Hepatocyte (in vitro differentiated cells): ENCODE measurements around the gene REXO1.

ENCODE experiments used
- CTCF ChIP-seq: fragments of 200-600 bp; sonication (generic); IDR thresholded peaks from 2 replicates; pipeline ENCODE4 v1.5.1; 2016; ENCODE audit warnings: antibody characterized with exemption, mild to moderate bottlenecking; ENCODE audit not compliant: poor library complexity
- EZH2 ChIP-seq: fragments of 200-600 bp; sonication (generic); IDR thresholded peaks from 2 replicates; pipeline ENCODE4 v1.6.1; 2016; ENCODE audit warnings: antibody characterized with exemption, mild to moderate bottlenecking, borderline replicate concordance
- EZH2phosphoT487 ChIP-seq: fragments of 200-600 bp; sonication (generic); IDR thresholded peaks from one replicate; pipeline ENCODE4 v1.6.1; 2018; ENCODE audit warnings: antibody characterized with exemption, mild to moderate bottlenecking, low read depth, moderate library complexity; ENCODE audit not compliant: unreplicated experiment, severe bottlenecking

GRCh38 chr19:1817553-1818179 is 30.6 kb downstream of the REXO1 start:
- TF ChIP-seq CTCF (no peak), EZH2 (no peak), EZH2phosphoT487 (no peak)
